SK-N-MC (cell line): ENCODE measurements around the gene SFXN2.

Source experiments
- DNase-seq: peaks from one replicate; pipeline ENCODE4 v3.0.0-alpha.2; 2011; ENCODE audit warnings: low read depth, low spot score
- H3K27ac ChIP-seq: fragments of 200-600 bp; sonication (generic); 2 replicates; pipeline ENCODE4 v1.5.1; 2016; ENCODE audit warnings: mixed run types
- H3K36me3 ChIP-seq: fragments of 200-600 bp; sonication (generic); 2 replicates; pipeline ENCODE4 v1.6.1; 2017; ENCODE audit warnings: antibody characterized with exemption, low read length, mixed read lengths; ENCODE audit not compliant: insufficient read depth
- H3K4me3 ChIP-seq: fragments of 200-600 bp; sonication (generic); 2 replicates; pipeline ENCODE4 v1.5.1; 2016
- H3K9ac ChIP-seq: fragments of 200-600 bp; sonication (generic); 2 replicates; pipeline ENCODE4 v1.8.0; 2017; ENCODE audit warnings: mixed run types, mixed read lengths; ENCODE audit not compliant: insufficient read length
- H3K9me3 ChIP-seq: fragments of 200-600 bp; sonication (generic); 2 replicates; pipeline ENCODE4 v1.6.1; 2017; ENCODE audit warnings: low read depth, mild to moderate bottlenecking, antibody characterized with exemption, low read length, moderate library complexity, mixed read lengths
- EZH2 ChIP-seq: fragments of 200-600 bp; sonication (generic); IDR thresholded peaks from one replicate; pipeline ENCODE4 v1.6.1; 2017; ENCODE audit warnings: antibody characterized with exemption
- FOXP2 ChIP-seq: optimal IDR thresholded peaks from 2 replicates; pipeline ENCODE3; 2011; ENCODE audit warnings: mild to moderate bottlenecking, moderate library complexity; ENCODE audit not compliant: insufficient read depth; ENCODE audit errors: extremely low read length, control extremely low read depth
- POLR2AphosphoS5 ChIP-seq: IDR thresholded peaks from 2 replicates; pipeline ENCODE4 v1.6.1; 2012; ENCODE audit warnings: mild to moderate bottlenecking, low read depth, low read length, borderline replicate concordance

SFXN2 gene

GRCh38 chr10:102673236-102673818, 41.1 kb upstream of the SFXN2 start:
- H3K4me3 ChIP-seq = no peak overlapping the region
- no peak overlapping the region for H3K27ac ChIP-seq
- no peak for TF ChIP-seq FOXP2
- no peak for TF ChIP-seq POLR2AphosphoS5
- TF ChIP-seq EZH2 = no peak
- no peak for DNase-seq
- H3K9ac ChIP-seq = no peak overlapping the region
- H3K9me3 ChIP-seq = no peaks in the 10 kb centered on the region
- H3K36me3 ChIP-seq = no peaks in the 10 kb centered on the region

- no peak overlapping the region for H3K4me3 ChIP-seq
- no peak for TF ChIP-seq POLR2AphosphoS5
- TF ChIP-seq EZH2 = no peak
- TF ChIP-seq FOXP2 = no peak
- H3K9ac ChIP-seq = no peak overlapping the region
- no peak overlapping the region for H3K27ac ChIP-seq
- DNase-seq = no peak
- H3K36me3 ChIP-seq = no peaks in the 10 kb centered on the region
- no peaks in the 10 kb centered on the region for H3K9me3 ChIP-seq
Observed at GRCh38 chr10:102673819-102674511, 40.5 kb upstream of the SFXN2 start.

GRCh38 chr10:102674566-102674965, 39.9 kb upstream of the SFXN2 start:
- no peak for TF ChIP-seq EZH2
- no peak for TF ChIP-seq POLR2AphosphoS5
- TF ChIP-seq FOXP2 = no peak
- no peaks in the 10 kb centered on the region for H3K36me3 ChIP-seq
- no peak overlapping the region for H3K27ac ChIP-seq
- no peak overlapping the region for H3K9ac ChIP-seq
- DNase-seq = no peak
- H3K4me3 ChIP-seq = no peak overlapping the region
- no peaks in the 10 kb centered on the region for H3K9me3 ChIP-seq

- DNase-seq = no peak
Observed at GRCh38 chr10:102675011-102675665, 39.3 kb upstream of the SFXN2 start.

GRCh38 chr10:102675666-102676533, 38.5 kb upstream of the SFXN2 start:
- no peak for DNase-seq
- Histone ChIP-seq H3K36me3 (no peaks in the 10 kb centered on the region), H3K9me3 (no peaks in the 10 kb centered on the region), H3K4me3 (no peak overlapping the region), H3K9ac (no peak overlapping the region), H3K27ac (no peak overlapping the region)
- TF ChIP-seq FOXP2 (no peak), POLR2AphosphoS5 (no peak), EZH2 (no peak)

More at GRCh38 chr10:102675011-102675665, 39.3 kb upstream of the SFXN2 start:
- no peak for TF ChIP-seq POLR2AphosphoS5
- no peak for TF ChIP-seq FOXP2
- TF ChIP-seq EZH2 = no peak
- H3K9ac ChIP-seq = no peak overlapping the region
- no peaks in the 10 kb centered on the region for H3K36me3 ChIP-seq
- no peaks in the 10 kb centered on the region for H3K9me3 ChIP-seq
- H3K4me3 ChIP-seq = no peak overlapping the region
- H3K27ac ChIP-seq = no peak overlapping the region

- no peak overlapping the region for H3K4me3 ChIP-seq
- H3K36me3 ChIP-seq = no peaks in the 10 kb centered on the region
- TF ChIP-seq FOXP2 = no peak
- TF ChIP-seq POLR2AphosphoS5 = no peak
- no peak for TF ChIP-seq EZH2
- no peak overlapping the region for H3K27ac ChIP-seq
- DNase-seq = no peak
- no peak overlapping the region for H3K9ac ChIP-seq
- no peaks in the 10 kb centered on the region for H3K9me3 ChIP-seq
Observed at GRCh38 chr10:102676534-102677315, 37.7 kb upstream of the SFXN2 start.

- Histone ChIP-seq H3K9ac (no peak overlapping the region), H3K36me3 (no peaks in the 10 kb centered on the region), H3K9me3 (no peaks in the 10 kb centered on the region), H3K4me3 (no peak overlapping the region), H3K27ac (no peak overlapping the region)
- no peak for DNase-seq
- TF ChIP-seq POLR2AphosphoS5 (no peak), FOXP2 (no peak), EZH2 (no peak)
Observed at GRCh38 chr10:102677331-102678067, 36.9 kb upstream of the SFXN2 start.
